SKM-1 treated with dmso at 0.1 percent for 144 hours (cell line): ENCODE measurements around the gene DCLK2.

ENCODE experiments used
- DNase-seq: peaks from one replicate; lab custom pipeline; 2025; ENCODE audit not compliant: unreplicated experiment; lab: John Stamatoyannopoulos, UW

The DCLK2 gene

DNA sequence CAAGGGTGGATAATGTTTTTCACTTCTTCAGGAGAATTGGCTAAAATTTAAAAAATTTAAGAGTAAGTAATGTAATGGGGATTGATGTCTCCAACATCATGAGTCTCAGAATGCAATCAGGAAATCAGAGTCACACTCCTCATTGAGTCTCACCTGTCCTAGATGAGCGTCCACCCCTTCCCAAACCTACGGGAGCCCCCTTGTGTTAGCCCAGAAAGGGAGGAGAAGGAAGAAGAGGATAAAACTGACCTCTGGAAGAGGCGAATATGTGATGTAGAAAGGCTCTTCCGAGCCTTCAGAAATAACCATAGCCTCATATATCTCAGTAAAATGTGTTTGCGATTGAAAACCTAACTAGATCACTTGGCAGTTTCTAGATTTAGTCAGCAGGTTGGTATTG is 157.1 kb downstream of the DCLK2 start:
- no peak for DNase-seq

DNA sequence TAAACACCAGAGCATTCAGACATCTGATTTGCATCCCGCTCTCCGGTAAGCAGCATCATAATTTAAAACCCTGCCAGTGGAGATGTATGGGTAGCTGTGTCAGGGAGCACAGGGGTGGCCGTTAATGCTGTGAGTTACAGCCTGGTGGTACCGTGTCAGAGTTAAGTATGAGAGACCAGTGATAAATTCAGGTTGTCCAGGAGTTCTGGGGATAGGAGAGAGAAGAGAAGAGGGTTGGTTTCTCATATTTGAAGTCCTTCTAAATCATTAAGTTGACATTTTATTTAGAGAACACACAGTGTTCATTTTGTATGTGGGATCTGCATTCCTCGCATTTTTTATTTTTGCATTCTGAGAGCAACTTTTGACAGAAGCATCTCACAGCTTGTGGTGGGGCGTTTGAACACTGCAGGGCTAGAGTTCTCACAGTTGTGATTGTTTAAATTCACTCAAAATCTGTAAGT is 157.6 kb downstream of the DCLK2 start:
- no peak for DNase-seq

DNA sequence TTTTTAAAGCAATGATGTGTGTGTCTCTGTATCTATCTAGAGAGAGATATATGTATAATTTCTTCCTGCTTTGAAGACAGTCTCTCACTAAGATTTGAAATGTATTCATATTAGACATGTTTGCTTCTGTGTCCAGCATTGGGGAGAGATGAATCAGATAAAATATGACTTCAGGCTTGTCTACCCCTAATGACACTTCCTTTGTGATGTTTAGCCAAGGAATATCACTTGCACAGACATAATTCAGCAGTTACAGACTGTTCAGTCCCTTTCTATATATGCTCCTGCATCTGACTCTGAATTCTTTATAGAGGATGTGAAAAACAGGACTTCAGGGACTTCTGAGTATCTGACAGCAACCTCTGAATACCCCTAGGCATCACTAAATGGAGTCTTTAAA is 158.4 kb downstream of the DCLK2 start:
- DNase-seq = no peak

DNA sequence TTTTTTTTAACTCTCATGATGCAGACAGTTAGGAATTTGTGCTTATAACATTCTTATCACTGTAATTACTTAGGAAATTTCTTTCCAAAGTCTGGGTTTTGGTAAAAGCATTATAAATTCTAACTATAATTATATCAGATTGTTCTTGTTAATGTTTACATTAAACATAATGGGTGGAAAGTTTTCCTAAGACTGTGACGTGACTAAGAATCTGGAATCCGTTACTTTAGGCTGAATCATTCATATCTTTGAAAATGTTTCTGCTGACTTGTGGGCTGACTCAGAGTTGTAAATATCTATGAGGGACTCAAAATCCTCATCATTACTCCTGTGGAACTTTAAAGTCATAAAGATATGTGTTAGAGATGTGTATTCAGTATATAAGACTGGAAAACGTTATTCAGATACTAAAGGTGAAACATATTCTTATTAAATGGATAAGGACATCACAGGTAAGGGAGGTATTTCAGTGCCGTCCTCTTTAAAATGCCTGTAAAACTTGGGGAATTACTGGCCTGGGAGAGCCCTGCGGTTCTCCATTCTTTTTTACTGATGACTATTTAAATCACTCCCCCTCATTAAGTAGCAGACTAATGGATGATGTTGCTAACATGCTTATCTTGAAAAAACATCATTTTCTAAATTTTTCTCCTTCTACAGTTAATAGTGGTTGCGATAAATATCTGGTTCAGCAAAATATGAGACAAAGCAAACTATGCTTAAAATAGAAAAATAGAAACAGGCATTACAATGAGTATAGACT is 159.0 kb downstream of the DCLK2 start:
- DNase-seq = no peak

DNA sequence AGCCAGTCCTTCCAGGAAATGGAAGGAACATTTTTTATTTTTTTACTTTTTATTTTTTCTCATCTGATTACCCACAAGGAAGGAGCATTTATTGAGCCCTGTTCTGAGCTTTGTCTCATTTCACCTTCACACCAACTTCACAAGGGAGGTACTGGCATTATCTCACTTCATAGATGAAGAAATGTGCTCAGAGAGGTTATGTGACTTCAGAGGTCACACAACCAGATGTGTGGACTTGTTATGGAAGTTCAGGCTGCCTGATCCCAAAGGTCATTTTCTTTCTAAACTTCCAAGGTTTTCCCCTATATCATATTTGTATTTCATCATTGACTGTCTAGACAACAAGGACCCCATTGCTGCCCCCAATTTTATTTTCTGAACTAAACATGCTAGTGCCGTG is 160.3 kb downstream of the DCLK2 start:
- DNase-seq = no peak

DNA sequence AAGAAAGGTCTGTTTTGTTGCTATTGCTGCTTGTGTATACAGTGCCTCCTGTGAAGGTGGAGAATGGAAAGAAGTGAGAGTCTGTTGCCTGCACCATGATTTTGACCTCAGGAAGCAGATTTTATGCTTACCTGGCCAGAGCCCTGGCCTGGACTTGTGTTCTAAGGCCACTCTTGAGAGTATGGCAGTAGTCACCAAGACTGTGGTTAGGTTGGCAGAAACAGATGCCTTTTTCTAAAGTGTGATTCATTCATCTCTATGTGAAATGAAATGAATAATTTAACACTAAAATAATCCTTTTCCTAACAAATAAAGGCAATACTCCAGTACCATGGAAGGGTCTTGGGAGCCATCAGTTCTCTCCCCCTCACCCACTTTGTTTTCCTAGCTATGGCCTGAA is 161.8 kb downstream of the DCLK2 start:
- DNase-seq = no peak

DNA sequence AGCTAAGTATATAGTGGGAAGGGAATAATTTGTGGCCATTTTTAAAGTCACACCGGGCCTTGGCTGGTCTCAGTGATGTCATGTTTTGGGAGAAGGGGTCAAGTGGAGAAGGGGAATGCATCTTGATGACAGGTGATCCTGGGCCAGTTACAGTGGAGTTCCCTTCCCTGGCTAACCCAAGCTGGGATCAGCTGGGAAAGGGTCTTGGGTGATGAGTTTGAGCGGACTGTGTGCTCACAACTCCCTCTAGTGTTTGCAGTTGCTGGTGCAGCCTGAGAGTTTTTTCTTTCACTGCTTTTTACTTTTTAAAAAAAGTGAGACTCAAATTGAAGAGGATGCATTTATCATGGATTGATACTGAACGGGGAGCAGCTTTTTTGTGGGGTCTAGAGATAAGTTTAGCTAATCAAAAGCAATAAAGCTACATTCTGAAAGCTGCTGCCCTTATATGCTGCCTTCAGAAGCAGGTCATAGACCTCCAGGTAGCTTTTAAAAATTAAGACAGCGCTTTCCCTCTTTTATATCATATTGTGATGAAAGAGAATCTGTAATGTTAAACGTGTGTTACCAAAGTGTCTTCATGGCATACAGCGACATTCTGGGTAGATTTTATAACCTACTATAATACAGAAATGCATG is 164.7 kb downstream of the DCLK2 start:
- peak; percentile 36 for DNase-seq

DNA sequence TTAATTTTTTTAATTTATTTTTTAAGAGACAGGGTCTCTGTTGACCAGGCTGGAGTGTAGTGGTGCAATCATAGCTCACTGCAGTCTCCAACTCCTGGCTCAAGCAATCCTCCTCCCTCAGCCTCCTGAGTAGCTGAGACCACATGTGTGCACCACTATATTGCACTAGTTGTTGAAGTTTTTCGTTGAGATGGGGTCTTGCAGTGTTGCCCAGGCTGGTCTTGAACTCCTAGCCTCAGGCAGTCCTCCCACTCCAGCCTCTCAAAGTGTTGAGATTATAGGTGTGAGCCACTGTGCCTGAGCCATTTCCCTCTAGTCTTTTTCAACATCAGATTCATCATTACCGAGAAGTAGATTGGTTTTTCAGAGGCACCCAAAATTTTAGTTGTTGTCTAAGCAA is 165.7 kb downstream of the DCLK2 start:
- DNase-seq = no peak

DNA sequence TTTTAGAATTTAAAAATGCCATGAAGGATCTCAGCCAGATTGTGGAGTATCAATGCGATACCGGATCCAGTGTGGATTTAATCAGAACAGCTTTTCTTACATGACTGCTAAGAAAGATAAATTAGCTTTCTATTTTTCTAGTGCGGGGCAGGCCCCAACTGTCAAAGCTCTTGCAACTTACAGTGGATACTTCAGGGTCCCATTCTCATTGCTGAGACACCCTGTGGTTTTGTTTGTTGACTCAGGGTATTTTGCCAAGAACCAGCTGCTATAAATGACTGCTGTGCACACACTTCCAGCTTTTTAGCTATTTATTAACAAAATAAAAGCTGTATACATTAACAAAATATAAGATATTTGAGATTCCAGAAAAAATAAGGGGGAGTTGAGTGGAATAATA is 166.4 kb downstream of the DCLK2 start:
- DNase-seq = no peak

DNA sequence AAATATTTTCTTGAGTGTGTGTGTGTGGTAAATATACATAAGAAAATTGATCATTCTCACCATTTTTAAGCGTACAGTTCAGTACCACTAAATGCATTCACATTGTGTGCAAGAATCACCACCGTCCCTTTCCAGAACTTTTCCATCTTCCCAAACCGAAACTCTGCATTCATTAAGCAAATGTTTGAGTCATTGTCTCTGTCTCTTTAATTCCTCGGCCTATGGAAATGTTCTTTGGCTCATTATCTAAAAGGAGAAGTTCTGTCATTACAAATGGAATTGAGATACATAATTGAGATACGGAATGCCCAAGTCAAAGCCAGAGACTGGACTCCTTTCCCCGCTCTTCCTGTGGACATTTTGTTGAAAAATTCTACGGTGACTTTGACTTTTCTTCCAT is 168.9 kb downstream of the DCLK2 start:
- no peak for DNase-seq

DNA sequence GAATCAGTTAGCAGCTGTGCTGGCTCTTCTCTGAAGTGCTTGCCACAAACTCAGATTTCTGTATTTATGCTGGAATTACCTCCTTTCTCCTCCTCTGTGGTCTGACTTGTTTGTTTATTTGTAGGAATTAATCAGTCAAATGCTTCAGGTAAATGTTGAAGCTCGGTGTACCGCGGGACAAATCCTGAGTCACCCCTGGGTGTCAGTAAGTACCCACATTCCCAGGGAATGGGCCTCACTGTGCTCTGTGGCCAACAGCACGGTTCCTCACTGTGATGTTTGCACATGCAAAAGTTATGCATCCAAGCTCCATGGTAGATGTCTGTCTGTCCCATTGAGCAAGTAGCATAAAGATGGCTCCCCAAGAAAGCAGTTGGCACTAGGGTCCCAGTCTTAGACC is 169.9 kb downstream of the DCLK2 start:
- DNase-seq = no peak

DNA sequence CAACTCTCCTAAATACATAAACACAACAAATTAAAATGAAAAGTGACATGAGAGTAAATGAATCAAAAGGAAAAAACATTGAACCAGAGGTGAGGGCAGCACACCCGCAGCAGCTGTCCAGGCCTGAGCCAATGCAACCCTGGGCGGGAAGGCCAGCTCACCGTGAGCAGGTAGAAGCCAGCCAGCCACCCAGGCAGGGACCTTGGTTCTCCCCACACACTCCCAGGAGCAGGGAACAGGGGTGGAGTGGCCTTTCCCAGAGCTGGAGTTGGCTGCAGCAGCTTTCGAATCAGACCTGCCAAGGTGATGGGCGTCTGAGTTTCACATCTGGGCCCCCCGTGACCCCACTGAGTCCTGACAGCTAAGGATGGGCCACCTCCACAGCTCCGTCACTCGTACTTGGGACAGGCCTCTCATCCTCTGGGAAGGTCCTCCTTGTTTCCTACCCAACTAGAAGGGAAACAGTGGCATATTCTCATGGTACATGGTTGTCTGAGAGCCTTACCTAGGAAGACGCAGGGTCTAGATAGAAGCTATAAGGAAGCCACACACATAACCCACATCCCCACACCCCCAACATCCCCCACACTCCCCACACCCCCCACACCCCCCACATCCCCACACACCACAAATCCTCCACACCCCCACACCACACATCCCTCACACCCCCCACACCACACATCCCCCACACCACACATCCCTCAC is 172.2 kb downstream of the DCLK2 start:
- DNase-seq = no peak

DNA sequence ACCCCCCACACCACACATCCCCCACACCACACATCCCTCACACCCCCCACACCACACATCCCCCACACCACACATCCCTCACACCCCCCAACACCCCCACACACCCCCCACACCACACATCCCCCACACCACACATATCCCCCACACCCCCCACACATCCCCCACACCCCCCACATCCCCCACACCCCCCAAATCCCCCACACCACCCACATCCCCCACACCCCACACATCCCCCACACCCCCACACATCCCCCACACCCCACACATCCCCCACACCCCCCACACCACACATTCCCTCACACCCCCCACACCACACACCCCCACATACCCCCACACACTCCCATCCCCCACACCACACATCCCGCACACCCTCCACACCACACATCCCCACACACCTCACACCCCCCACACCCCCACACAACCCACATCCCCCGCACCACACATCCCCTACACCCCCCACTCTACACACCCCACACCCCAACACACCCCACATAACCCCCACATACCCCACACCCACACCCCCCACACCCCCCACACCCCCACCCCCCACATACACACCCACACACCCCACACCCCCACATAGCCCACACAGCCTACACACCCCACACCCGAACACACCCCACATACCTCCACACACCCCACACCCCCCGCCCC is 172.9 kb downstream of the DCLK2 start:
- no peak for DNase-seq

DNA sequence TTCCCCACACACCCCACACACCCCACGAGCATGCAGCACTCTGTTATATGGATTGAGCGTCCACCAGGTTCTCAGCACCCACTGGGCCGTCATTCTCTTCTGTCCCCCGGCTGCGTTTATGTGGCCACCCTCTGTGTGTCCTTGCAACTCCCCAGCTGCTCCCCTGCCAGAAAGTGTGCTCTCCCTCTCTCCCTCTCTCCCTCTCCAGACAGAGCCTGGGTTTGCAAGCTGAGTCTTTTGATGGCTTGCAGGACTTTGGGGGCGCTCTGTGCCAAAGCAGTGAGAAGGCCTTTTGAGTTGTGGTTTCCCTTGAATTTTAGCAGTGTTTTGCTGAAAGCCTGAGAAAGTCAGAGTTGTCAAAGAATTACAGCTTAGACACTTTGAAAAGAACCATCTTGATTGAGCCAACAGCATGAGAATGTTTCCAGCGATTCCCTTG is 173.5 kb downstream of the DCLK2 start:
- DNase-seq = no peak

DNA sequence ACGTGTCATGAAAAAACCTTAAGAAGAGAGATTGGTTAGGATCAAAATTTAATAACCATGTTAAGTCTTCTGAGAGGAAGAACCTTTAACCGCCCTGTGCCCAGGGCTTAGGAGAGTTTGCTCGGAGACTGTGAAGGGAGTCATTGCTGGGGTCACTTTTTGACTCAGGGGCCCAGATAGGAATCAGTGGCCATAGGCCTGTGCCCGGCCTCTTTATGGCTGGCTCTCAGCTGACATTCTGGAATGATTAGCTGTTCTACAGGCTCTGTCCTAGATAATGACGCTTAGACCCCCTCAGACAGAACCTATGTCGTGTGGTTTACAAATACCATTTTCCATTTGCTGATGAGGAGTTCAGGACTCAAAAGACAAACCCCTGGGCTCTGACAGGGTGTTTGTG is 174.1 kb downstream of the DCLK2 start:
- no peak for DNase-seq

DNA sequence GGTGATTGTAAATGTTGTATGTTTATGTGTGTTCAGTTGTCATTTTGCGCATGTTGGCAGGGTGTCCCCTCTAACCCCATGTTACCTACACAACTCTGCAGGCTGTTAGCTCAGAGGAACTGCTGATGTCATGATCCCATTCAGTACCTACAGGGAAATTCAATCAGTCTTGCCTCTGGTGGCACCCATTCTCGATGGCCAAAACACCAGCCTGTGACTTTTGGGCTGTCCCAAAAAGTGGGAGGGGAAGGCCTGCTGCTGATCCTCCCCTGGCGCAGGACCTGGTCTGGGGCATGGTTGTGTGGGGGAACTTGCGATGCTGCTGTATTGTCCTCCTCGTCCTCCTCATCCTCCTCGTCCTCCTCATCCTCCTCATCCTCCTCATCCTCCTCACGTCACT is 174.5 kb downstream of the DCLK2 start:
- DNase-seq = no peak

DNA sequence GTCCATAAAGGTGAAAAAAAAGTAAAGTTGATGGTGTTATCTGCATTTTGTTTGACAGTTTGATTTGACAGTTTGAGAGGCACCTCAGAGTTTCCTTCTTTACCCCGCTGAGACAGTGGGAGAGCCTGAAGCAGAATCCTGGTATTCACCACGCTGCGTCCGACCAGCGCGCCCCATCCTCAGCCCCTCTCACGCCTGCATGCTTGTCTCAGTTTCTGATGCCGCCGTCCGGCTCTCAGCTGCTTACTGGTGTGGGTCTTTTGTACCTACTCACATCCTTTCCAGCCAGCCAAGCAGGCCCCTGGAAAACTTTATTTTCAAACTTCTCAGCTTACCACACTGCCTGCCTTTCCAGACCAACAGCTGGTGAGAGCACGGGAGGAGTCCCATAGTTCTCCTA is 175.2 kb downstream of the DCLK2 start:
- DNase-seq = no peak

DNA sequence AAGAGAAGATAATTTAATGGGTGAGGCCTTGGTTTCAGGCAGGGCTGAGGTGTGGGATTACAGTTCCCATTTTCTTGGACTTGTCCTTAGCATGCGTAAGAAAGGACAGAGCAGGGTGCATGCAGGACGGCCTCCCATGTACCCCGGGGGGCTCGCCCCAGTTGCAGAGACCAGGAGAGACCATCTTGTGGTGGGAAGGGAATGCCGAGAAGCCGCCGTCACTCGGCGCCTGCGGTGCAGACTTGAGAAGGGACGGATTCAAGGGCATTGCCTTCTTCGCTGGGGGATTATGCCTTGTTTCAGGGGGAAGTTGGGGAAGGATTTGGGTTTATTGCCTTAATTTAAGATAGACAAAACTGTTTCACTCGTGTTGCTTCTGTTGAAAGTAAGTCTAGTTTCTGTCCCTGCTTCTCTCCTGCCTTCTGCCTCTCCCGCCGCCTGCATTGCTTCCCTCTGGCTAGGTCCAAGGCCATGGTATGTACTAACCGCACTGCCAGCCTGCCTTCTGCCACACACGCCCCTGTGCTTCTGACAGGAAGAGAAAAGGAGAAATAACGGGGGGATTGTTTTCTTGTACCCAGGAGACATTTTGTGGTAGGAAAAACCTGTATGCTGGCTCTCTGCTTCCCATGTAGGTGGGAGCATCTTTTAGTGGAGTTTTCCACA is 175.9 kb downstream of the DCLK2 start:
- no peak for DNase-seq

DNA sequence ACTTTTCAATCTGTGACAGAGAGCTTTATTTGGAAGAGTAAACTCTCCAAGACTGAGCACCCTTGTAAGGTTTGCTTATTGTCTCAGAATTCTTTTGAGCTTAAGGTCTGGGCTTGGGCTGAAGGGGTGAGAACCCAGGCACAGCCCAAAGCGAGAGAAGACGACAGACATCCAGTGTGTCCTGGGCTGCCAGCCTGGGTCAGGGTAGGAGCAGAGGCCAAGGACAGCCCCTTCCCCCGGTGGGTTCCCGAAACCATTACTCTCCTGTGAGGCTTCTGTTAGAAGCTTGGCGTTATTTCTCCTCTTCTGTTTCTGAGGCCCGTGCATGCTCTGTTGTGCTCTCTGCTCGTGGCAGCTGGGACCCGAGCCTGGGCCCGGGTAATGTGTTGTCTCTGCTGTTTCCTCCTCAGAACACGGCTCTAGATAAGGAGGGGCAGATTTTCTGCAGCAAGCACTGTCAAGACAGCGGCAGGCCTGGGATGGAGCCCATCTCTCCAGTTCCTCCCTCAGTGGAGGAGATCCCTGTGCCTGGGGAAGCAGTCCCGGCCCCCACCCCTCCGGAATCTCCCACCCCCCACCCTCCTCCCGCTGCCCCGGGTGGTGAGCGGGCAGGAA is 177.5 kb downstream of the DCLK2 start:
- DNase-seq = no peak

DNA sequence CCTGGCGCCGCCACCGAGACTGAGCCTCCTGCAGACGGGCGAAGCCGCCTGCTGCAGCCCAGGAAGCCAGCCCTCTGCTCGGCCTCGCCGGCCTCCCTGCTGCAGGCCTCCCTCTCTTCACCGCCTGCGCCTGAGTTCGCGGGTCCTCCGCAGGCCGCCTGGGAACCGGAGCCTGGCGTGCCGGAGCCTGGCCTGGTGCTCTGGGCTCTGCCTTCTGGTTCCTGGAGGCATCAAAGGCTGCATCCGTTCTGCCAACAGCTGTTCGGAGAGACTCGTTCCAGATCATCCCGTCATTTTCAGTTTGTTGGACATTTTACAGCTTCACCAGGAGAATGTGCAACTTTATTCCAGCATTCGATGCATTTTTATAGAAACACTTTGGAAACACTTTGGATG is 178.0 kb downstream of the DCLK2 start:
- DNase-seq = no peak
